Measurements from ENCODE around the gene PER2.
"Not testable (repeated sequence)": the region's sequence is repeated elsewhere in the genome, so short reads cannot be mapped to it uniquely, and the experiment has no call there.

Gene PER2

DNA sequence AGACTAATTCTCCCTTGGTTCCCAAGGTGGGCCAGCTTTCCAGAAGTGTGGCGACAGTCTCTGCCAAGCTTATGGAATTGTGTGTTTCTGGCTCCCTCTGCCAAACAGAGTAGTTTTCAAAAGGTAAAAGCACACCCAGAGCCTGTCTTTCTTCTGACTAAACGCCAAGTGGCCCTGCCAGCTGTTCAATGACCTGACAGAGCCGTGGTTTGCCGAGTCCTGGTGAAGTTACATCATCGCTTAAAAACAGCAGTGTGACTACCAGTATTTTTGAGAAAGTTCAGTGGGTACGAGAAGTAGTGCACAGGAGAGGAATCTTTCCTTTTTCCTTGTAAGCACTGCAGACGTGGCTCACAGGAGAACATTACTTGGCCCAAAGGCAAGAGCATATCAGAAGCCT is 1.9 kb downstream of the PER2 start:
- DNase-seq, result no peak

GRCh38 chr2:238286095-238286494 is 2.3 kb downstream of the PER2 start:
- DNase-seq, result no peak

DNA sequence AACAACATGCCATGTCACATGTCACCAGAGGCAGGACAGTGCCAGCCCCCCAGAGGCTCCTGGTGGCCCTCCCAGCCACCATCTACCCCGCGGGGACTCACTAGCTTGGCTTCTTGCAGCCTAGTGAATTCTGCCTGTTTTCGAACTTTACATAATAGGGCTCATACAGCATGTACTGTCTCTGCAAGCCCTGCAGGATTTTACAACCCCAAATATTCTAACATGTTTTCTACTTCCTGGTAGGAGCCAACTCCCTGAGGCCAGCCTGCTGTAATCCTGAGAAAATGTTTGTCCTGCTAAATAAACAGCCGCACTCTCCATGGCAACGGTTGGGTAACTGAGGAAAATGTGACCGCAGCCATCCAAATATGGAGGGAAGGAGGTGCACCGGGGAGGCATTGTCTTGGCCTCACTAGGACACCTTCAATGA is 2.7 kb downstream of the PER2 start:
- DNase-seq, result no peak

DNA sequence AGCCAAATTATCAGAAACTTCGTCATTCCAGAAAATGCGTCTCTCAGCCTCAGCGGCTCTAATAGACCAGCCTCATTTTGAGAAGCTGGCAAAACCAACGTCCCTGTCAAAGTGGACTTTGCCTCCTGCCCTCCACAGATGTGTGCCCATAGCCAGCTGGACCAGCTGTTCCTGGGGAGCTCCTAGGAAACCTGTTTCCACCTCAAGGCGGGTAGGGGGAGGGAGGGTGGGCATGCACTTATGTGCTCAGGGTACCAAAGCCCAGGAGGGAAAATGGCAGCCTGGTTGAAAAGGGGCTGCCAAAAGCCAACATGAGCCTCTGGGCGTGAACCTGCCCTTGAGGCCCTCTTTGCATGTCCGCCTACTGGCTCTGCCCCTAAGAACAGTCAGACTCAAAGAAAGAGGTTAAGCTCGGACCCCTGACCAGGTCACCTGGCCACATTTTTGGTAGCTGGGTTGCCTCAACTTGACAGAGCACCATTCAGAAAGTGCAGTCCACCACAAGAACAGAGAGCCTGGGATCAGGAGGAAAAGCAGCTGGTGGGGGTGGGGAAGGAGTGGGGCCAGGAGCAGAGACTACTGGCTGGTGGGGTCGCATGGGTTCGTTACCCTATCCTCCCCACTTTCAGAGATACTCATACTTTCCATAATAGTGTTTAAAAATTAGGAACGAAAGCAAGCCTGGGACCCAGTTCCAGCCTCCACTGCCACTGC is 3.5 kb downstream of the PER2 start:
- DNase-seq, result no peak

DNA sequence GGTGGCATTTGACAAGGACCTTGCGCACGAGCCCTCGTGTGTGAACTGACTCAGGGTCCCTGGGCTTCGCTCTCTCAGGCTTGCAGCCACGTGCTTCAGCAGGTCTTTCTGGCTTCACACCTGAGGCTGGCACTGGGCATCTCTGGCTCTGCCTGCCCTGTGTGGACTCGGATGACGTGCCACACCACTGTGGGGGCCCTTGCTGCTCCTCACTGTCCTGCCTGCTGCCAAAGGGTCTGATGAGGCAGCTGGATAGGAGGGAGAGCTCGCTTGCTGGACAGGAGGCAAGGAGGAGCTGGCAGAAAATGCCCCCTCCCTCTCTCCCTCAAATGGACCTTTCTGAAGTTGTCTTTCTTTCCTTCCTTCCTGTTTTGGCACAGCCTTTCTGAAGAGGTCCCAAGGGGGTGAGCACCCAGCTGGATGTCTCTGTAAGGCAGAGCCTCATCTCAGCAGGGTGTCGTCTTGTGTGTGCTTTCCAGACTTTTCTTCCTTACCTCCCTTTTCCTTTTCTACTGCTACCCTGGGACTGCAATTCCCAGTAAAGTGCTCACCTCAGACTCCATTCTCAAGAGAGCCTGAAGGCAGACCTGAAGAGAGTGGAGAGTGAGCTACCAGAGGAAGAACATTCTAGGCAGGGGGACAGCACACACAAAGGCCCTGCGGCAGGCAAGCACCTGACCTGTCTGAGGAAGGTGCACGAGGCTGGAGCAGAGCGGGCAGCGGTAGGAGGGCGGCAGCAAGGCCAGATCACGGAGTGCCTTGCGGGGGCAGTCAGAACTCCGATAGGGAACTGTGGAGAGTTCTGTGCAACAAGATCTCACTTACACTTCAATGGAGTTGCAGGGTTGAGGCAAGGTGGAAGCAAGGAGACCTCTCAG is 5.3 kb downstream of the PER2 start:
- DNase-seq, result no peak

- DNase-seq, result no peak
These were observed 6.5 kb downstream of the PER2 start for GRCh38 chr2:238281826-238282480.

GRCh38 chr2:238280083-238280825 is 8.2 kb downstream of the PER2 start:
- DNase-seq, result no peak

GRCh38 chr2:238279324-238279682 is 9.1 kb downstream of the PER2 start:
- no peak for DNase-seq

- DNase-seq, result no peak
These were observed 9.6 kb downstream of the PER2 start for GRCh38 chr2:238278626-238279323.

DNA sequence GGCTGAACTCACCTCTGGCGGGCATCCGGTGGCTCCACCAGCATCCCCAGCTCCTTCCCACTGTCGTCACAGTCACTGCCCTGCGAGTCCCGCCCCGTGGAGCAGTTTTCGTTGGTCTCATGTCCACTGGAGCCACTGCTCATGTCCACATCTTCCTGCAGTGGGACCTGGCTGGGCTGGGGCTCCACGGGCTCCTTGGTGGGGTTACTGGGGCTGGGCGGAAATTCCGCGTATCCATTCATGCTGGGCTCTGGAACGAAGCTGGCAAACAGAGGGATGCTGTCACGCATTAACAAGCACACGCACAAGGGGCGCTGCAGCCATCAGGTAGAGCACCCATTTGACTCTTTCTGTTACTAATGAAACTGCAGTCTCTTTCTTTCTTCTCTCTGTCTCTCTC is 10.7 kb downstream of the PER2 start:
- DNase-seq, result no peak

GRCh38 chr2:238274152-238274865 is 14.1 kb downstream of the PER2 start:
- no peak for DNase-seq

DNA sequence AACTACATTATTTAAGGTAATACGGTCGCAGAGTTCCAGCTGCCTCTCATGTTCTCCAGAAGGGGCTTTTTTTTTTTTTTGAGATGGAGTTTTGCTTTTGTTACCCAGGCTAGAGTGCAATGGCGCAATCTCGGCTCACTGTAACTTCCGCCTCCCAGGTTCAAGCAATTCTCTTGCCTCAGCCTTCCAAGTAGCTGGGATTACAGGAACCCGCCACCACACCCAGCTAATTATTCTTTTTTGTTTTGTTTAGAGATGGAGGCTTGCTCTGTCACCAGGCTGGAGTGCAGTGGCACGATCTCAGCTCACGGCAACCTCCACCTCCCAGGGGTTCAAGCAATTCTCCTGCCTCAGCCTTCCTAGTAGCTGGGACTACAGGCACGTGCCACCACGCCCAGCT is 15.0 kb downstream of the PER2 start:
- DNase-seq, result not testable (repeated sequence)

- DNase-seq, result no peak
These were observed 16.3 kb downstream of the PER2 start for GRCh38 chr2:238272156-238272555.

DNA sequence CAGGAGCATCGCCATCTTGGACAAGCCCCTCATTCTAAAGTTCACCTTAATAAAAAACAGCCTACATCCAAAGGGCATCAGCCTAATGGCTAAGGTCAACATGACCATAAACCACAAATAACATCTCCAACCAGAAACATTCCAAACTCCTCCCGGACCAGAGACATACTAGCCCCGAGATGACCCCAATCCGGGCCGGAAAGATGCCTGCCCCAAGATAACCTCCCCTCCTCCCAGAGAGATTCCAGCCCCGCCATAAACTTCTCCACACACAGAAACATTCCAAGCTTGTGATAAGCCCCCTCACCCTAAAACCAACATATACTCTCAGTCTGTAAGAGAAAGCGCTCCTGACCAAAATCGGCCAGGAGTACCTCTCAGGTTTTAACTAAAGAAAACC is 16.7 kb downstream of the PER2 start:
- not testable (repeated sequence) for DNase-seq

GRCh38 chr2:238271061-238271554 is 17.3 kb downstream of the PER2 start:
- DNase-seq, result no peak

DNA sequence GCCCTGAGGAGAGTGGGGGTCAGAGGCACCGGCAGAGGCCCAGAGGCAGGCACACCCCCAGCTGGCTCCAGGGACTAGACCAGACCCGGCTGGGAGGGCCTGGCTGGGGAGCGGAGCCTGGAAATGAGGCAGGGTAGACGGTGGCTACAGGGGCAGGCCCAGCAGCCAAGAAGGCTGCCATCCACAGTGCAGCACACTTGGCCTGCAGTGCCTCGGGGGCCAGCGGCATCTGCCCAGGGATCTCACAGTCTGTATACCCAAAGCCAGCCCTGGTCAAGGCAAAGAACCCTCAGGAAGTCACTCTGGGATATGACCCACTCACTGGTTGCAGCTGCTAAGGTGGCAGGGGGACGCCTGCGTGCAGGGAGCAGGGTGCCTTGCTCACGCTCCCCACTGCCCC is 17.8 kb downstream of the PER2 start:
- no peak for DNase-seq

DNA sequence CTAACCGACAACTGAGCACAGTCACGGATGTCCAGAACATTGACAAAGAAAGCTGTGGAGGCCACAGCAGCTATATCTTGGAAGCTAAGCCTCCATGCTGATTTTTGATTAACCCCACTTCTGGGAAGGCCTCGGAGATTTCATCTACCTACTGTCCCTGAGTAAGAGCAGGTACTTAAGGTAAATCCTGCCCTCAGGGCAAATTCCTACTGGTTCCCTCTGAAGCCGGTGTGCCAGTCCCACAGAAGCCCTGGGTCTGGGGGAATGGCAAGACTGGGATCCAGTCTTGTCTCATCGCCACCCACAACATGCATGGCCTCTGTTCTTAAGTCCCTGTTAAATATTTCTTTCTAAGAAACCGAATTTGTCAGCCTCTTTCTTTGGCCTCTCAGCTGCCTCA is 18.7 kb downstream of the PER2 start:
- no peak for DNase-seq

DNA sequence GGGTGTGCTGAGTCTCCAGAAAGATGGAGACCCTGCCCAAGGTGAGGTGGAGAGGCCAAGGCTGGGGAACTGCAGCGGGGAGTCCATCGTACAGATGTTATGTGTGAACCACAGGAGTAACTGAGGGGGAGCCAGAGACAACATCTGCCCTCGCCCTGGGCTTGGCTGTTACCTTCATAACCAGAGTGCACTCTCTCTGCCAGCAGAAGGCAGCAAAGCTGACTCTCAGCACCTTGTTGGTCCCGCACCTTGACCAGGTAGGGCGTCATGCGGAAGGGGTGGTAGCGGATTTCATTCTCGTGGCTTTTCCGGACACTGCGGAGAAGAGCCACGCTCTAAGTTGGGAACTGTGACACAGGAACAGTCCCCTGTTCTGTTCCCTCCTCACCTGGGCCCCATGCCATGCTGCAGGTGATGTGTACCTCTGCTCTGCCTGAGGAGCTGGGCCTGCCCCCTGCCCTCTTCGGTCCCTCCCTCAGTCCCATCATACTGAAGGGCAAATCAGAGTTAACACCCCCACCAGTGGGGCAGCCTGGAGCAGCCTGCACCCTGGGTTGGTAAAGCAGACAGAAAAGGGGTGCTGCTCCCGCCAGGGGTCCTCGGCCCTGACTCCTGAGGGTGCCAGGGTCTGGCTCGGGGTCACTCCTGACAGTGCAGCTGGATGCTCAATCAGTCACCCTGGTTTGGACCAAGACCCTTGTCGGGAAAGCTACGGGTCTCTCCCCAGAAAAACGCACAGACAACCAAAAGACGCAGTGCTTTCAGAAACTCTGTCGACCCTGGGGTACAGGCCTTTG is 20.3 kb downstream of the PER2 start:
- DNase-seq, result no peak

- no peak for DNase-seq
These were observed 21.1 kb downstream of the PER2 start for GRCh38 chr2:238267341-238267710.

GRCh38 chr2:238265605-238266004 is 22.8 kb downstream of the PER2 start:
- DNase-seq, result no peak

- no peak for DNase-seq
These were observed 24.3 kb downstream of the PER2 start for GRCh38 chr2:238264072-238264460.
